Endothelial cell of umbilical vein (primary cell): Measurements from ENCODE around the gene PLXNB3. TPM values are rescaled to one million over a fixed set of nuclear protein-coding genes. Genes with fewer than 3 reads are reported as not detected.

Source experiments
- BruUV-seq: library from RNA; stranded (reverse); fragments of 400-500 nt; replicated peaks from 2 replicates; lab custom pipeline; 2021; lab: Mats Ljungman, UMichigan
- CTCF ChIA-PET: fragments of 300-600, 350-600 bp; sonication (Branson Sonifier 250); formaldehyde crosslinking; loops from one replicate; lab custom pipeline; 2021; ENCODE audit warnings: antibody characterized with exemption, inconsistent platforms; lab: Charles Lee
- POLR2A ChIA-PET: fragments of 300-600, 350-600 bp; sonication (Branson Sonifier 250); formaldehyde crosslinking; loops from one replicate; lab custom pipeline; 2021; ENCODE audit warnings: antibody characterized with exemption, inconsistent platforms; lab: Charles Lee
- DNase-seq: peaks from one replicate; pipeline ENCODE4 v3.0.0-alpha.2; 2011; ENCODE audit warnings: low read depth, low spot score
- FAIRE-seq: peaks from 2 replicates; lab custom pipeline; 2011; peaks lifted over from hg19 to GRCh38; lab: Jason Lieb, UNC
- H2AFZ ChIP-seq: 2 replicates; pipeline ENCODE4 v1.6.0; 2012; ENCODE audit warnings: low read depth, low read length, control low read depth, inconsistent platforms
- H3K27ac ChIP-seq: 2 replicates; pipeline ENCODE4 v1.5.1; 2011; ENCODE audit warnings: low read depth, mild to moderate bottlenecking, control low read depth, low read length, moderate library complexity; ENCODE audit not compliant: insufficient read depth
- H3K27me3 ChIP-seq, 2 experiments: 2 replicates each; pipeline versions ENCODE4 v1.6.0 to v1.6.1; 2011; ENCODE audit warnings: low read length in 2 of 2, mixed read lengths in 1 of 2; ENCODE audit not compliant: control insufficient read depth in 2 of 2, insufficient read depth in 2 of 2
- H3K36me3 ChIP-seq, 2 experiments: 2 replicates in 1 of 2; 3 replicates in 1 of 2; pipeline ENCODE4 v1.5.1; 2011; ENCODE audit warnings: low read length in 2 of 2, mild to moderate bottlenecking in 1 of 2, moderate library complexity in 1 of 2; ENCODE audit not compliant: control insufficient read depth in 2 of 2, insufficient read depth in 2 of 2; ENCODE audit errors: extremely low read depth in 1 of 2
- H3K4me1 ChIP-seq: 3 replicates; pipeline ENCODE4 v1.5.1; 2011; ENCODE audit warnings: mild to moderate bottlenecking, low read length; ENCODE audit not compliant: control insufficient read depth, insufficient read depth; ENCODE audit errors: extremely low read depth
- H3K4me2 ChIP-seq: 2 replicates; pipeline ENCODE4 v1.6.1; 2011; ENCODE audit warnings: low read length, control low read depth, mixed read lengths; ENCODE audit not compliant: insufficient read depth
- H3K4me3 ChIP-seq, 3 experiments: fragments of 200-600 bp in 1 of 3; sonication (generic), shearing (Covaris generic) in 1 of 3; replicated peaks in 1 of 3; 2 replicates each; pipeline ENCODE4 v1.5.1; 2011 to 2016; ENCODE audit warnings: control low read depth in 3 of 3, low read length in 3 of 3, mild to moderate bottlenecking in 2 of 3, inconsistent platforms in 1 of 3, low read depth in 1 of 3, moderate library complexity in 1 of 3; ENCODE audit not compliant: insufficient read depth in 1 of 3
- H3K79me2 ChIP-seq: 2 replicates; pipeline ENCODE4 v1.6.0; 2012; ENCODE audit warnings: low read length, inconsistent platforms; ENCODE audit not compliant: control insufficient read depth, insufficient read depth
- H3K9ac ChIP-seq: replicated peaks from 2 replicates; pipeline ENCODE3; 2011; ENCODE audit warnings: low read length, control low read depth; ENCODE audit not compliant: insufficient read depth; ENCODE audit errors: extremely low read depth
- H3K9me1 ChIP-seq: replicated peaks from 3 replicates; pipeline ENCODE4 v1.6.0; 2011; ENCODE audit warnings: mild to moderate bottlenecking, low read length; ENCODE audit not compliant: control insufficient read depth, insufficient read depth; ENCODE audit errors: extremely low read depth
- H3K9me3 ChIP-seq: replicated peaks from 2 replicates; pipeline ENCODE4 v1.5.1; 2012; ENCODE audit warnings: low read length, inconsistent platforms; ENCODE audit not compliant: control insufficient read depth, insufficient read depth
- H4K20me1 ChIP-seq: replicated peaks from 2 replicates; pipeline ENCODE3; 2011; ENCODE audit warnings: mild to moderate bottlenecking, low read length; ENCODE audit not compliant: control insufficient read depth, insufficient read depth; ENCODE audit errors: extremely low read depth
- CTCF ChIP-seq, 2 donors: IDR thresholded peaks; 1 replicate in 1 of 2; 2 replicates in 1 of 2; pipeline ENCODE4 v1.5.1; 2011; ENCODE audit warnings: low read length in 2 of 2, mild to moderate bottlenecking in 2 of 2, moderate library complexity in 2 of 2, control low read depth in 1 of 2, inconsistent platforms in 1 of 2, low read depth in 1 of 2; ENCODE audit not compliant: insufficient read depth in 1 of 2; ENCODE audit errors: extremely low read depth in 1 of 2
- EZH2 ChIP-seq: IDR thresholded peaks from 2 replicates; pipeline ENCODE4 v1.6.1; 2012; ENCODE audit warnings: borderline replicate concordance, low read depth, mild to moderate bottlenecking, moderate library complexity, low read length, inconsistent platforms; ENCODE audit not compliant: severe bottlenecking
- FOS ChIP-seq: IDR thresholded peaks from 2 replicates; pipeline ENCODE4 v1.6.1; 2011; ENCODE audit warnings: mild to moderate bottlenecking, low read length, moderate library complexity, borderline replicate concordance; ENCODE audit not compliant: insufficient read depth
- GATA2 ChIP-seq: IDR thresholded peaks from 2 replicates; pipeline ENCODE4 v1.7.0; 2011; ENCODE audit warnings: low read depth, mild to moderate bottlenecking, moderate library complexity, mixed read lengths, low read length; ENCODE audit not compliant: insufficient read length, insufficient read depth
- JUN ChIP-seq: IDR thresholded peaks from 2 replicates; pipeline ENCODE4 v1.6.1; 2011; ENCODE audit warnings: borderline replicate concordance, low read depth; ENCODE audit not compliant: insufficient read length, insufficient read depth
- MAX ChIP-seq: IDR thresholded peaks from 2 replicates; pipeline ENCODE4 v1.6.1; 2011; ENCODE audit not compliant: insufficient read depth, insufficient read length
- MYC ChIP-seq: IDR thresholded peaks from one replicate; pipeline ENCODE4 v1.6.1; 2011; ENCODE audit warnings: mild to moderate bottlenecking, low read depth, low read length
- POLR2A ChIP-seq: IDR thresholded peaks from 2 replicates; pipeline ENCODE4 v1.6.1; 2012; ENCODE audit warnings: low read depth, mild to moderate bottlenecking, control low read depth, low read length
- POLR2AphosphoS5 ChIP-seq: IDR thresholded peaks from 2 replicates; pipeline ENCODE4 v1.6.1; 2012; ENCODE audit warnings: low read depth, mild to moderate bottlenecking, control low read depth, low read length, moderate library complexity; ENCODE audit not compliant: insufficient read depth
- dilution Hi-C: fragments of 300-500 bp; cut with MboI; formaldehyde crosslinking; loops from one replicate; pipeline ENCODE4 v1.15.0; 2019; ENCODE audit warnings: low sequenced_read_pairs; ENCODE audit not compliant: extremely low pct_ligation_motif_present
- intact Hi-C: fragments of 100-400 bp; cut with micrococcal nuclease; formaldehyde crosslinking; loops from one replicate; pipeline ENCODE4 v1.10.0; 2022
- polyA plus RNA-seq, 4 experiments: library from polyadenylated mRNA; depleted of rRNA in 3 of 4; stranded (reverse) in 3 of 4; unstranded in 1 of 4; fragments of >200 nt; gene quantifications; 2 replicates each; pipeline versions ENCODE4 v1.2.1 to v1.2.3, GENCODE V29; 2011 to 2012; ENCODE audit warnings: missing spikeins in 1 of 4
- total RNA-seq: library from RNA; stranded (reverse); gene quantifications from 2 replicates; pipeline ENCODE4 v1.2.3, GENCODE V29; 2021

The PLXNB3 gene
- total and polyA plus RNA-seq, 2 donors (not counting 3 experiments of a cell fraction or from before 2014, with no cell fraction given), result 19.0 to 31.4 TPM

- Histone ChIP-seq H4K20me1 (no peaks in the 10 kb centered on the region), H3K4me2 (no peak overlapping the region), H3K9me1 (no peaks in the 10 kb centered on the region), H3K79me2 (peaks cover 16% of the 10 kb centered on the region), H3K9me3 (no peaks in the 10 kb centered on the region), H3K4me1 (no peaks in the 10 kb centered on the region), H3K36me3 (peaks cover 11 to 19% of the 10 kb centered on the region in 2 experiments), H3K27ac (no peak overlapping the region), H3K9ac (no peak overlapping the region), H2AFZ (no peak overlapping the region), H3K27me3 (no peaks in the 10 kb centered on the region), H3K4me3 (no peak overlapping the region)
- CTCF ChIA-PET, result no interaction called here
- dilution Hi-C loops (no loop called here), intact Hi-C loops (no loop called here)
- POLR2A ChIA-PET, result no interaction called here
- FAIRE-seq, result peak; percentile 53
- no TSS peak for BruUV-seq
- TF ChIP-seq MYC (no peak), GATA2 (no peak), MAX (no peak), POLR2AphosphoS5 (no peak), POLR2A (no peak), EZH2 (no peak), JUN (no peak), FOS (no peak), CTCF (IDR thresholded peaks at IDR 0.05; ENCODE audit: extremely low read depth in 1 of 2, insufficient read depth in 1 of 2, low read depth in 1 of 2, low read length in 2 of 2) (no peak)
- no peak for DNase-seq
Observed at GRCh38 chrX:153714256-153714655, 49.8 kb upstream of the PLXNB3 start.
